Ishikawa (cell line): ENCODE data around the gene GRB7.

Experiments
- CEBPB ChIP-seq: IDR thresholded peaks from 2 replicates; pipeline ENCODE4 v1.6.1; 2012
- CREB1 ChIP-seq: IDR thresholded peaks from 2 replicates; pipeline ENCODE4 v1.6.1; 2012; ENCODE audit warnings: low read depth
- EGR1 ChIP-seq: IDR thresholded peaks from 2 replicates; pipeline ENCODE4 v1.6.1; 2012
- EP300 ChIP-seq: IDR thresholded peaks from 2 replicates; pipeline ENCODE4 v1.6.1; 2012; ENCODE audit warnings: borderline replicate concordance
- FOXM1 ChIP-seq: IDR thresholded peaks from 2 replicates; pipeline ENCODE4 v1.6.1; 2012; ENCODE audit warnings: low read depth, borderline replicate concordance
- MAX ChIP-seq: IDR thresholded peaks from 2 replicates; pipeline ENCODE4 v1.6.1; 2012
- NFIC ChIP-seq: IDR thresholded peaks from 2 replicates; pipeline ENCODE4 v1.6.1; 2012
- RAD21 ChIP-seq: IDR thresholded peaks from 2 replicates; pipeline ENCODE4 v1.6.1; 2012; ENCODE audit warnings: low read depth
- REST ChIP-seq: IDR thresholded peaks from 2 replicates; pipeline ENCODE4 v1.6.1; 2012; ENCODE audit warnings: low read depth, mild to moderate bottlenecking
- TAF1 ChIP-seq: IDR thresholded peaks from 2 replicates; pipeline ENCODE4 v1.6.1; 2012; ENCODE audit warnings: low read depth, mild to moderate bottlenecking
- TCF12 ChIP-seq: IDR thresholded peaks from 2 replicates; pipeline ENCODE4 v1.6.1; 2012; ENCODE audit warnings: low read depth
- TEAD4 ChIP-seq: IDR thresholded peaks from 2 replicates; pipeline ENCODE4 v1.6.1; 2012
- USF1 ChIP-seq: IDR thresholded peaks from 2 replicates; pipeline ENCODE4 v1.6.1; 2012
- YY1 ChIP-seq: IDR thresholded peaks from 2 replicates; pipeline ENCODE4 v1.6.1; 2012; ENCODE audit warnings: low read depth
- ZBTB7A ChIP-seq: IDR thresholded peaks from 2 replicates; pipeline ENCODE4 v1.6.1; 2012; ENCODE audit warnings: low read depth

GRB7 gene

DNA sequence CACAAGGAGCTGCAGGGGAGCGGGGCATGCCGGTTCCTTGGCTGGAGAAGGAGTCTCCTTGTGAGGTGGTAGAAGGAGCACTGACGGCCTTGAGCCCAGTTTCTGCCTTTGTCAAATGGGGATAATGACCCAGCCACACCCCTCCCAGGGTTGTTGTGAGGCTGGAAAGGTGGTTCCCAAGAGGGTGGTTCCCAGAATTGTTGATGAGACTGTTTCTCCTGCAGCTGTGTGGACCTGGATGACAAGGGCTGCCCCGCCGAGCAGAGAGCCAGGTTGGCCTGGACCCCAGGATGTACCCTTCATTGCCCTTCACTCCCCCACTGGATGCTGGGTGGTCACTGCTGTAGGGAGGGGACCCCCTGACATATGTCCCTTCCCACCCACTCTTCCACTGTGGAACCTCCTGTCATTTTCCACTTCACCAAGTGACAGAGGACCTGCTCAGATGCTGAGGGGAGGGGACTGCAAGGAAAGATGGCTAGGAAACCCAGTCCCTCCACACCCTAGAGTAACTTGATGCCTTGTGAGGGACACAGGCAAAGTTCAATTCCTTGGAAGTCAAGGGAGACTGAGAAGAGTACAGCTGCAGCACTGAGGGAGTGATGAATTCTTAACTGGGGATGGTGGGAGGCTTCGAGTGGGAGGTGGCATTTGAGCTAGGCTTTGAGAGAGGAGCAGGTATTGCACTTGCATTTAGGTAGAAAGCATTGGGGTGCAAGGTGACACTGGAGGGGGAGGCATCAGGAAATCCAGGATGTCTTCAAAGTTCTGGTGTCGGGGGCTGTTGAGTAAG is 18.0 kb upstream of the GRB7 start:
- TF ChIP-seq NFIC (no peak), CREB1 (no peak), REST (no peak), EP300 (no peak), YY1 (no peak), TCF12 (no peak), TAF1 (no peak), CEBPB (no peak), MAX (no peak)

GRCh38 chr17:39722104-39722503 is 15.6 kb upstream of the GRB7 start:
- TF ChIP-seq ZBTB7A (no peak), YY1 (no peak), USF1 (no peak), TEAD4 (no peak), EGR1 (no peak), EP300 (no peak), TAF1 (no peak), FOXM1 (no peak), REST (no peak), RAD21 (no peak), CREB1 (no peak), NFIC (no peak), TCF12 (no peak), MAX (no peak)

DNA sequence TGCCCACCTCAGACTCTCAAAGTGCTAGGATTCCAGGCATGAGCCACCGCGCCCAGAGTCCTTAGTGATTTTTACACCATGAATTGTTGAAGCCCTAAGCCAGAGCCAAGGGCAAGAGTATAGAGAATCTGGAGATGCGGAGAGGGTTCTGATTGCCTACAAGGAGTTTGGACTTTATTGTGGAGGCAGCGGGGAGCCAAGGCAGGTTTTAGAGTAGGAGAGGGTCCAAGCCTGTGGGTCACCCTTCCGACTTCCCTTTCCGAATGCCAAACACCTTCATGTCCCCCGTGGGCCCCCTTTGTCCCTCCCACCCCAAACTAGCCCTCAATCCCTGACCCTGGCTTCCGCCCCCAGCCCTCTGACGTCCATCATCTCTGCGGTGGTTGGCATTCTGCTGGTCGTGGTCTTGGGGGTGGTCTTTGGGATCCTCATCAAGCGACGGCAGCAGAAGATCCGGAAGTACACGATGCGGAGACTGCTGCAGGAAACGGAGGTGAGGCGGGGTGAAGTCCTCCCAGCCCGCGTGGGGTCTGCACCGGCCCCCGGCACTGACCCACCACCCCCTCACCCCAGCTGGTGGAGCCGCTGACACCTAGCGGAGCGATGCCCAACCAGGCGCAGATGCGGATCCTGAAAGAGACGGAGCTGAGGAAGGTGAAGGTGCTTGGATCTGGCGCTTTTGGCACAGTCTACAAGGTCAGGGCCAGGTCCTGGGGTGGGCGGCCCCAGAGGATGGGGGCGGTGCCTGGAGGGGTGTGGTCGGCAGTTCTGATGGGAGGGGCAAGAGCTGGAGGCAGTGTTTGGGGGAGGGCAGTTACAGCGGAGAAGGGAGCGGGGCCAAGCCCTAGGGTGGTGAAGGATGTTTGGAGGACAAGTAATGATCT is 14.5 kb upstream of the GRB7 start:
- TF ChIP-seq CREB1 (no peak), FOXM1 (no peak), NFIC (no peak), TEAD4 (no peak), ZBTB7A (no peak), EGR1 (no peak), TAF1 (no peak), USF1 (no peak), CEBPB (no peak), MAX (no peak), YY1 (no peak), EP300 (no peak), TCF12 (no peak), REST (no peak), RAD21 (no peak)

GRCh38 chr17:39724731-39725130 is 13.0 kb upstream of the GRB7 start:
- TF ChIP-seq USF1: no peak
- TF ChIP-seq REST: no peak
- TF ChIP-seq NFIC: no peak
- TF ChIP-seq EGR1: no peak
- no peak for TF ChIP-seq TAF1
- TF ChIP-seq YY1: no peak
